Measurements from ENCODE around the gene CTNNA2.

DNA sequence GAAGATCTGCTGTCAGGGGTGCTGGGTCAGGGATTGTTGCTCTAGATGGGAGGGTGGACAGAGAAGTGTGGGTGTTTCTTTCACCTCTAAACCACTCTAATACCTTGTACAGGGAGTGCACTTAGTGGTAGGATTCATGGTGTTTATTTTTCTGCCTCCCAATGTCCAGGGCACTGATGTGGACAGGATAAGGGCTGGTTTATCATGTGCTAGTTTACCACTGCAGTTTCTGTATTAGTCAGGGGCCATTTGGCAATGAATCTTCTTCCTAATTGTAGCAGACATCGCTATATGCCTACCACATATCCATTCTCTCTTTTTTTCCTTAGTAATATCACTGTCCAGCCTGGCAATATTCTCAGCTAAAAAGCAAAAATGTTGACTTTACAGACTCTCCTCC is 842.0 kb downstream of the CTNNA2 start:
- TF ChIP-seq, protein P1, sequence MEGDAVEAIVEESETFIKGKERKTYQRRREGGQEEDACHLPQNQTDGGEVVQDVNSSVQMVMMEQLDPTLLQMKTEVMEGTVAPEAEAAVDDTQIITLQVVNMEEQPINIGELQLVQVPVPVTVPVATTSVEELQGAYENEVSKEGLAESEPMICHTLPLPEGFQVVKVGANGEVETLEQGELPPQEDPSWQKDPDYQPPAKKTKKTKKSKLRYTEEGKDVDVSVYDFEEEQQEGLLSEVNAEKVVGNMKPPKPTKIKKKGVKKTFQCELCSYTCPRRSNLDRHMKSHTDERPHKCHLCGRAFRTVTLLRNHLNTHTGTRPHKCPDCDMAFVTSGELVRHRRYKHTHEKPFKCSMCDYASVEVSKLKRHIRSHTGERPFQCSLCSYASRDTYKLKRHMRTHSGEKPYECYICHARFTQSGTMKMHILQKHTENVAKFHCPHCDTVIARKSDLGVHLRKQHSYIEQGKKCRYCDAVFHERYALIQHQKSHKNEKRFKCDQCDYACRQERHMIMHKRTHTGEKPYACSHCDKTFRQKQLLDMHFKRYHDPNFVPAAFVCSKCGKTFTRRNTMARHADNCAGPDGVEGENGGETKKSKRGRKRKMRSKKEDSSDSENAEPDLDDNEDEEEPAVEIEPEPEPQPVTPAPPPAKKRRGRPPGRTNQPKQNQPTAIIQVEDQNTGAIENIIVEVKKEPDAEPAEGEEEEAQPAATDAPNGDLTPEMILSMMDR (conservative IDR thresholded peaks at IDR 0.05 in 1 of 2, IDR thresholded peaks at IDR 0.05 in 1 of 2; ENCODE audit: extremely low read depth in 1 of 2, insufficient read depth in 1 of 2, low read depth in 1 of 2, low read length in 2 of 2): no peak
- TF ChIP-seq EZH2 (IDR thresholded peaks at IDR 0.05; ENCODE audit: borderline replicate concordance, low read length): no peak

Measured in mammary epithelial cell (primary cell).